ENCODE data around the gene WDR91.
"Not testable (repeated sequence)": the region's sequence is repeated elsewhere in the genome, so short reads cannot be mapped to it uniquely, and the experiment has no call there.

WDR91 gene

DNA sequence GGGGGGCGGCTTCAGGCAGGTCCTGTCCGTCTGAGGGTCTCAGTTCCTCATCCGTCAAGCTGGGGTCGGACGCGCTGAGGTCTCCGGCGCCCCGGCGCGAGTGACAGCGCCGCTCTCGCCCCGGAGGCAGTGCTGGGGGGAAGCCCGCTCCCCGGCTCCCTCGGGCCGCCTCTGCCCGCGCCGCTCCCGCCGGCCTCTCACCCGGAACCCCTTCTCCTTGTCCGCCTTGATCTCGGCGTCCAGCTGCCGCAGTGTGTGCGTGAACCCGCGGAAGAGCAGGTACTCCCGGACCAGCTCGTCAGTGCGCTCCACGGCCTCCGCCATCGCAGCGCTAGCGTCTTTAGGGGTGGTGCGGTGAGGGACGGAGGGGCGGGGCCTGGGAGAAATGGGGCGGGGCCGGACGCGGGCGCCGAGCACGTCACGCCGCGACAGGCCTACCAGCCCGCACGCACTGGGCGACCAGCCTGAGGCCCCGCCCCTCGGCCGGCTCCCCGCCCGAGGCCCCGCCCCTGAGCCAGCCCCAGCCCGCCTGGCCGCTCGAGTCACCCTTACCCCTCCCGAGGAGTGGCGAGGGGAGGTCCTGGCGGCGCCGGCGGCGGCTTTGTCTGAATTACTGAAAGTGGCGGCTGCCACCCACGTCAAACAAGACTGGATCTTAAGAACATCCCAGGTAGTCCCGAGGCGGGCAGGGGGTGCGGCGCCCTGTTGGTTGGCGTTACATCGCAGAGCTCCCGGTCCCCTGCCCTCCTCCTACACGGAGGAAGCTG is at the start of gene WDR91:
Gene WDR91, minus strand, starts transcription at position 348 of the 767 bp plus-strand sequence. Its CDS starts 24 bp downstream, at position 324.
- peak; percentile 91 for DNase-seq

DNA sequence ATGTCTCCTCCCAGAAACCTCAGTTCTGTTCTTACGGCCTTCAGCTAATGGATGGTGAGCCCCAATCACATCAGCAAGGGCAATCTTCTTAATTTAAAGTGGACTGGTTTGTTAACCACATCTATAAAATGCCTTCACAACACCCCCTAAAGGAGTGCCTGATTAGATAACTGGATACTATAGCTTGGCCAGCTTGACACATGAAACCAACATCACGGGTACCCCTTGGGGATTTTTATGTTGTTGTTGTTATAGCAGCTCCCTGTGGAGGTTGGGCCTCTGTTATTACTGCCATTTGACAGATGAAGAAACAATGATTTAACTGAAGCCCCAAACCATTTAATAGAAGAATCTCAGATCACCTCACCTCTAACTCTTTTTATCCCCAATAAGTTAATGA is 49.1 kb upstream of the WDR91 start:
- no peak for DNase-seq

DNA sequence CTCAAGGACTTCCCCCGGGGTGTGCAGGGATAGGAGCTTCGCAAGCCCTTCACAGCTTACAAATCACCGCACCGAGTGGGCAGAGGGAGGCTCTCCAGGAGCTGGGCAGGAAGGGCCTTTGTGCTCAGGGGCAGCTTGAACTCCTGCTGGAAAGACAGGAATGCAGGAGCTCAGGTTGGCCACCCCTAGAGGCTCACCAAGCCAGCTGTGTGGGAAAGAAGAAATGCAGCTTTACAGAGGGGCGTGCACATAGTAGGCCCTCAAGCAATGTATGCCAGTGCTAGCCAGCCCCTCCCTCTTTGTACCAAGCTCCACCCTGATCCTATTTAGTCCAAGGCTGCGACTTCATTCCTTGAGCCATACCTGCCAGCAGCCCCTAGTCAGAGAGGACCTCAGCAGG is 48.4 kb upstream of the WDR91 start:
- no peak for DNase-seq

DNA sequence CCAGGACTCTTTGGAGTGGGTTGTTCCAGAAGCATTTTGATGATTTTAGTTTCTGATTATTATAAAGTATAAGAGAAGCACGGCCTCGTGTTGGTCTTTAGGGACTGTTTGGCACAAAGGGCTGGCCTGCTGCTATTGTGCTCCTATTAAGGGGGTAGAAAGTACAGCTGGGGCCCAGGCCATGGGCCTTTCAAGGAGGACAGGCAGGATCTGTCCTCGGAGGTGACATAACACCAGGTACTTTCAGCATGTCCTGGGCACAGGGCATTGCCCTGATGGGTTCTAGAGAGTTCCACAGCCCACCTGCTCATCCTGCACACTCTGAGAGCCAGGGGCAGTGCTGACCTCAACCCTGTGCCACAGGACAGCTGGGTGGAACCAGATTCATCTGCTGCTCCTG is 47.3 kb upstream of the WDR91 start:
- no peak for DNase-seq

DNA sequence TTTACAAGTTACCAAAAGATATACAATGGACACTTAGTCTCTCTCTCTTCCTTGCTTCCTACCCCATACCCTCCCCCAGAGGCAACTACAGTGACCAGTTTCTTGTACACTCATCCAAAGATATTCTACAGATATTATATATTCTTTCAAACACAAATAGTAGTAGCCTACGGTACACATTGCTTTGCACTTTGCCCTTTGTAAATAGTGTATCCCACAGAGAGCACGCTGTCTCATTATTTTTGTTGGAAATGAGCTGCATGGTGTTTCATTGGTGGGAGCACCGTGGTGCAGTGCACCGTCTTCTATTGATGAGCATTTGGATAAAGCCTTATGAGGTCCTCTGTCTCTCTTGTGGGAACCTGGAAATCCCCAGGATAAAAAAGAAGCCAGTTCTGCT is 46.5 kb upstream of the WDR91 start:
- no peak for DNase-seq

DNA sequence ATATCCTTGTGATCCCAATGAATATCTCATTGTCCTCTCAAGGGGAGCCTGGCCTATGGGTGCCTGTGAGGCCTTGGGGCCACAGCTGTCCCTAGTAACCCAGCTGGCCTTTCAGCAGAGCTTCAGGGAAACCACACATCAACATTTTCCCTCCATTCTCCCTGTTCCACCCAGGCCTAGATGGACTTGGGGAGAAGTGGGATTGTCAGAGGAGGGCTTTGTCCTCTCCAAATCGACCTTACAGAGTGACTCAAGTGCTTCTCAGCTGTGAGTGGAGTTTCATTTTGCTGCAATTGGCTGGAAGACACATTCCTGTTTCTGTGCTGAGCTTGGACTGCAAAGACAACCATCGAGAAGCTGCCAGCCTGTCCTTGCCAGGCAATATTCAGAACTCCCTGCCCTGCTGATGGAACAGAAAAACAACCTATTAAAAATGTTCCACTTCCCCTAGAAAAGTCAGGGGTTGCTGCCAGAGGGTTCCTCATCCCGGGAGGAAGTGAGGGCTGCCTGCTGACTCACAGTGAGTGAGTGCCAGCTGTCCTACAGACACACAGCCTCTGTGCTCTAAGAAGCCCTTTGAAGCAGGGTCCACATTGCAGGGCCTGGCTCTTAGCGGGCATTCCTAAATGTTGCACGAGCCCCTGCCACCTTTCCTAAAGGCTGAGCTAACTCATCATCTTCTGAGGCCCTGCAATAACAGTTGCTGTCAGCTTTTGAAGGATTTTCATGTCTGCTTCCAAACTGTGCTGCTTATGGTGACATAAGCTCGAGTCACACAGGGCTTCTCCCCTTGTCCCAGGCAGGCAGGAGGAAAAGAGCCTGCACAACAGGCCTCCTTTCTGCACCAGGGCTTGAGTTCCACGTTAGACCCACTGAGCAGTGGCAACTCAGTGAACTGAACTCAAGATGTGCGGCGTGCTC is 42.8 kb upstream of the WDR91 start:
- DNase-seq: no peak

DNA sequence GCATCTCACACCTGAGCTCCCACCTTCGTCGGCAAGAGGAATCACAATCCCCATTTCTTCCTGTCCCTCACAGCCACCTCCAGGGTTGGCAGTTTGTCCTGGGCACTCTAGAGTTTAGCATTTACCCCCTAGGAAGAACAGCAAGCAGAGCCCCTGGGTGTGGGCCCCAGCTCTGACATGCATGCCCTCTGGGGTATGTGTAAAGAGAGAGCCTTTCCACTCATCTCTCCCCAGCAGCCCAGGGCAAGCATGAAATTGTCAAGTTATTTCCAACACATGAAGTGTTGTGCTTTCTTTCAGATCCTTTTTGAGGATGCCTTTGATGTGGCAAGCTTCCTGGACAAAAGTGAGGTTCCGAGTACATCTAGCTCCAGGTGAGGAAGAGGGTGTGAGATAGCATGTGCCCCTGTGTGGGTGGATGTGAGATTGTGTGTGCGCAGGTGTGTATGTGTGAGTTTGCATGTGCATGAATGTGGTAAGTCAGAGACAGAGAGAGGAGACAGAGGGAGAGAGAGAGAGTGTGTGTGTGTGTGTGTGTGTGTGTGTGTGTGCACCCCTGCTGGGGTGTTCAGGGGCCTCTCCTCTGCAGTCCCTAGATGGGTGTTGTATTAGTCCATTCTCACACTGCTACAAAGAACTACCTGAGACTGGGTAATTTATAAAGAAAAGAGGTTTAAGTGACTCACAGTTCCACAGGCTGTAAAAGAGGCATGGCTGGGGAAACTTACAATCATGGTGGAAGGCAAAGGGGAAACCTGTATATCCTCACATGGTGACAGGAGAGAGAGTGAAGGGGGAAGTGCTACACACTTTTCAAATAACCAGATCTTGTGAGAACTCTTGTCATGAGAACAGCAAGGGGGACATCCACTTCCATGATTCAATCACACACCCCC is 40.4 kb upstream of the WDR91 start:
- DNase-seq: no peak

DNA sequence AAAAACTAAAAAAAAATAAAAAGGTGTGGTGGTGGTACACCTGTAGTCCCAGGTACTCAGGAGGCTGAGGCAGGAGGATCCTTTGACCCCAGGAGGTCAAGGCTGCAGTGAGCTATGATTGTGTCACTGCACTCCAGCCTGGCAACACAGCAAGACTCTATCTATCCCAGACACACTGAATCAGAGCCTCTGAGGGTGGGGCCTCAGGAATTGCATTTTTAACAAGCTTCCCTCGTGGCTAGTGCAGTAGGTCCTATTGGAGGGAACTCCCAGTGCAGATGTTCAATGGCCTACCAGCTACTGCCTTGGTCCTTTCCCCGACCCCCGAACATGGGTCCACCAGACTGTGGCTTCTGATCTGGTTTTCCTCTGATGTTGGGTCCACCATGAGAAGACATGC is 37.2 kb upstream of the WDR91 start:
- no peak for DNase-seq

DNA sequence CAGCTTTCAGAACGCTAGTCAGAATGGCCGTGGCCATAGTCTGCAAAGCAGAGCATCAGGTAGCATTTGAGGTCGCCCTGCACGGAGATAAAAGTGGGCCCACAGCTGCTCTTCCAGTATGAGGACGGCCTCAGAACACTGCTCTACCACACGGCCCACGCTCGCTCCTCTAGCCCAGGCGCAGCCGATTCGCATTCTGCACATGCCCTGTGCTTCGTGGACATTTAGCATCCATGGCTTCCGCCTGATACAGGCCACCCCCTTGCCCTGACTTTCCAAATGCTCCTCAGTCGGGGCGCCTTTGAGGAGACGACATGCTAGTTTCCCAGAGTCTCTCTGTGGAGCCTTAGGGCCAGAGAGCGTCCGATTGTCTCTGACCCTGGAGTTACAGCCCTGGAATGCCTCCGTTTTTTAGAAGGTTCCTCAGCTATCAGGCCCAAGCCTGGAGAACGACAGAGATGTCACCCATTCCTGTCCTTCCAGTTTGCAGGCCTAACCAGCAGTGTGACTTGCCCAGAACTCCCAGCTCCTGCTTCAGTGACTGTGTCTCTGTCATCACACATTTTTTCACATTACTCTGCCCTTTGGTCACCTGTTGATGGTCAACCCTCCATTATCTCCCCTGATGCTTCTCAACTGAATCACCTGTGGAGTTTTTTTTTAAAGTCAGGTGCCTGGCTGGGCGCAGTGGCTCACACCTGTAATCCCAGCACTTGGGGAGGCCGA is 36.6 kb upstream of the WDR91 start:
- DNase-seq: no peak

DNA sequence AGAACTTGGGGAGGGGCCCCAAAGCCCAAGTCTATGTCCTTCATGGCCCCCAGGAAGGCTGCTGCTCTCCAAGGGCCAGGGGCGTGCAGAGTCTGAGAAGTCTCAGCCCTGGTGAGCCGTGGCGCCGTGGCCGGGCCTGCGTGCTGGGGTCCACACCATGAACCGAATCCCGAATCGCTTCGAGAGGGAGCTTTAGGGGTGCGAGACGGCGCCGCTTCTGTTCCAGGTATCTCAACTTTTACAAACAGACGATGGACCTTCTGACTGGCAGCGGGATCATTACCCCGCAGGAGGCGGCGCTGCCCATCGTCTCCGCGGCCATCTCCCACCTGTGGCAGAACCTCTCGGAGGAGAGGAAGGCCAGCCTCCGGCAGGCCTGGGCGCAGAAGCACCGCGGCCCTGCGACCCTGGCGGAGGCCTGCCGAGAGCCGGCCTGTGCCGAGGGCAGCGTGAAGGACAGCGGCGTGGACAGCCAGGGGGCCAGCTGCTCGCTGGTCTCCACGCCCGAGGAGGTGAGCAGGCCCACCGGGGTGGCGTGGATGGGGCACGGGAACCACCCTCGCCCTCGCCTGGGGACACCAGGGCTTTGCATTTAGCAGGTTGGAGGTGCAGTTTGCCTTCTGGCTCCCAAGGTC is 35.0 kb upstream of the WDR91 start:
- no peak for DNase-seq

DNA sequence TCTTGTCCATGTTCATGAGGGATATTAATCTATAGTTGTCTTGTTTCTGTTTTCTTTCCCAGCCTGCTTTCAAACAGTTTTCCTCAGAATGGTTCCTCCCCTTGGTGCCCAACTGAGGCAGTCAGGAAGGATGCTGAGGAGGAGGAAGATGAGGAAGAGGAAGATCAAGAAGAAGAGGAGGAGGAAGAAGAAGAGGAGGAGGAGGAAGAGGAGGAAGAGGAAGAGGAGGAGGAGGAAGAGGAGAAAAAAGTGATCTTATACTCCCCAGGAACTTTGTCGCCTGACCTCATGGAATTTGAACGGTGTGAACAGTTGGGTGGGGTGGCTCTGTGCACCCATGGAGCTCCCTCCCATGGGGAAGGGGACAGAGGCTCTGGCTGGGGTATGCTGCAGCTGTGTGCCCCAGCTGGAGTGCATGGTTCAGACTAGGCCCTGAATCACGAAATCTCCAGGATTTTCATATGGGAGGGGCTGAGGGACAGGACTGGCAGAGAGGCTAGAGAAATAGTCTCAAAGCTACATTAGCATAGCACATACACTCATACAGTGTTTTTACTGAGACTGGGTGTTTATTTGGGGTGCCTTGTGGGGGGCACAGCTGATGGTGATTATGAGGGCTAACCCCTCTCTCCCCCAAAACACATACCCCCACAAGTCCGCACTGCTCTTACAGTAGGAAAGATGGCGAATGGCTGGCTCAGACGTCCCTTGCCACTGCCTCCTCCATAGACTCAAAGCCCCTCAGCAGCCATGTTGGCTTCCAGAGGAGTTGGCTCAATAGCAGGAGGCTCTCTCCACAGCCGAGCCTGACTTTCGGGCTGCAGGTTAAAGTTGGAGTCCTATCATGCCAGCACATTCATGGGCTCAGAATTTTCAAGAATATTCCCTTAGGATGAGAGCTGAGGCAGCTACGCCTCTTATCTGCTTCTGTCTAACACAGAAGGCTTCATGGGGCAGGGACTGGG is 34.2 kb upstream of the WDR91 start:
- no peak for DNase-seq

DNA sequence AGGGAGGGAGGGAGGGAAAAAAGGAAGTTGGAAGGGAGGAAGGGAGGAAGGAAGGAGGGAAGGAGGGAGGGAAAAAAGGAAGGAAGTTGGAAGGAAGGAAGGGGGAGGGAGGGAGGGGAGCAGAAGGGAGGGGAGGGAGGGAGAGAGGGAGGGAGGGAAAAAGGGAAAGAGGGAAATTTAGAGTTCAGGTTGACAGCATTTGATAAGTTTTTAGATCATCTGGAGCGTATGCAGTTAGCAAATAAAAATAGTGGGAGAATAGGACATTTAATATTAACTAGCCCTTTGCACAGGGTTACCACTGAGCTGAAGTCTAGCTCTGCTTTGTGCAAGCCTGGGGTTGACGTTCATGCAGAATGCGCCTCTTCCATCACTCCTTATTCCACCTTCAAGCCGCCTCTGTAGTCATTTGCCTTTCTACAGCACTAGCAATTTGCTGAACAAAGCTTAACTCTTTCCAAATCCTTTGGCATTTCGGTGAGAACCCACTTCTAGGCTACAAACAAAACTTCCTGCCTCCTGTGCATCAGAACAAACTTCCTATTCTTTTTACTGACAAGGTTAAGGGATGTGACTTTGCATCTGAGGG is 30.9 kb upstream of the WDR91 start:
- no peak for DNase-seq

DNA sequence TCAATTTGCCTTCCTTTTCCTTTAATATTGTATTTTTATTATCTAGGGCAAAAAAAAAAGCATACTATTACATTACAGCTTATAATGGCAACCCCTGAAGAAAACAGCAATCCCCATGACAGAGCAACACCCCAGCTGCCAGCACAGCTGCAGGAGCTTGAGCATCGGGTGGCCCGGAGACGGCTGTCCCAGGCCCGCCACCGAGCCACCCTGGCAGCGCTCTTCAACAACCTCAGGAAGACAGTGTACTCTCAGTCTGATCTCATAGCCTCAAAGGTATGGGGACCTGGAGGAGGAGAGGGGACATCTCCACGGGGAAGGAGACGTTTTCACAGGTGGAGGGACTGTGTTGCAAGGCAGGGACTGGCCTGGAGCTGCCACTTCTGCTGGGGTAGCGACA is 29.1 kb upstream of the WDR91 start:
- DNase-seq: no peak

DNA sequence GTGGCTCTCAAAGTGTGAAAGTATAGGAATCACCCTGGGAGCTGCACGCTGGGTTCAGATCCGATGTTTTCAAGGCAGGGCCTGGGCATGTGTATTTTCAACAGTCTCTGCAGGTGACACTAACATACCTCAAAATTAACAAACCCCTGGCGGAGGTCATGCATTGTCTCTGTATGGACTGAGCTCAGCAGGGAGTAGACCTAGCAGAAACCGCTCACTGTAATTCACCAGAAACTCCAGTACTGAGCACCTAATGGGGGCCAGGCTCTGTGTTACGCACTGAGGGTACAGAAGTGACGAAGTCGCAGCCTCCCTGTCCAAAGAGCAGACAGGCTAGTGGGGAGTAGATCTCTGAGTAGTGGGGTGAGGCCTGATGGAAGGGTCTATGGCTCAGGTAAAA is 27.9 kb upstream of the WDR91 start:
- DNase-seq: no peak

DNA sequence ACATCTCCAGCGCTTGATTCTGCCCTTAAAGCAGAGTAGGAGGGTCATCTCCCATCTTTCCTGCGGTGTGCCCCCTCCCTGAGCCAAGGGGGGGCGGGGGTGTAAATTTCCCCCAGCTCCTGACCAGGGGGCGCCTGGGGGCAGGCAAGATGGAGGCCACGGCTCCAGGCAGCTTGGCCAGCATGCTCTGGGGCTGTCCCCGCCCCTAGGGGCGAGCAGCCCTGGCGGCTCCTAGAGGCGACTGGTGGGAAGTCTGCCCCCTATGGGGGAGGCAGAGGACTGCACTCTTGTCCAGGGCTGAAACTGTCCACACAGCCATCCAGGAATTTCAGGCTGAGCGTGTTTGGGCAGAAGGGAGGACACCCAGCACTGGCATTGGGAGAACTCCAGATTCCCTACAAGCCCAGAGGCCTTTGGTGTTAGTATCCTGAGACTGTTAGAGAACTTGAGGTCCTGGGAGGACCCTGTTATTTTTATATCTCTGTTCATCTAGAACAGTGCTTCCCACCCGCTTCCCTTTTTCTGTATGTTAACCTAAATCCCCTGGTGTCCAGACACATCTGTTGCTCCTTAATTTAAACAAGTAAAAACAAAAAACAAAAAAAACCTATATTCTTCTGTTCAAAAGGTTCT is 26.9 kb upstream of the WDR91 start:
- no peak for DNase-seq

DNA sequence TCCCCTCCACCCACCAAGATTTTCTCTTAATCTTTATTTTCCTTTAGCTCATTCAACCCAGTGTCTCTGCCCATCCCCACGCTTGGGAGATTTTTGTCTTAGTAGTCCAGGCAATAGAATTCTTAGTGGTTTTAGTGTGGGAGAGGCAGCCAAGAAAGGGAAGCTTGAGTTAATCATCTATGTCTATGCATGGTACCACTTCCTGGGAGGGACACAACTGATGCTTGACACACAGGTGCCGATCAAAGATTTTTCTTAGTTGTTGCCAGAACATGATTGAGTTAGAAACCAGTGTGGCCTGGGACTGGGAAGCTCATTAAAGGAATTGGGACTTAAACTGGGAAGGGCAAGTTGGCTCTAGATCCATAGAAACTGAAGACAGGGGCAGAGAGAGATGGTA is 25.4 kb upstream of the WDR91 start:
- DNase-seq: no peak

DNA sequence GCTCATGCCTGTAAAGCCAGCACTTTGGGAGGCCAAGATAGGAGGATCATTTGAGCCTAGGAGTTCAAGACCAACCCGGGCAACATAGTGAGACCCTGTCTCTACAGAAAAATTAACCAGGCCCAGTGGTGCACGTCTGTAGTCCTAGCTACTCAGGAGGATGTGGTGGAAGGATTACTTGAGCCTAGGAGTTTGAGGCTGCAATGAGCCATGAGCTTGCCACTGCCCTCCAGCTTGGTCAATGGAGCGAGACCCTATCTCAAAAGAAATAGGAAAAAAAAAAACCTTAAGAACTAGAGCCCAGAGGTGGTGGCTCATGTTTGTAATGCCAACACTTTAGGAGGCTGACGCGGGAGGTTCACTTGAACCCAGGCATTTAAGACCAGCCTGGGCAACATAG is 24.5 kb upstream of the WDR91 start:
- no peak for DNase-seq

DNA sequence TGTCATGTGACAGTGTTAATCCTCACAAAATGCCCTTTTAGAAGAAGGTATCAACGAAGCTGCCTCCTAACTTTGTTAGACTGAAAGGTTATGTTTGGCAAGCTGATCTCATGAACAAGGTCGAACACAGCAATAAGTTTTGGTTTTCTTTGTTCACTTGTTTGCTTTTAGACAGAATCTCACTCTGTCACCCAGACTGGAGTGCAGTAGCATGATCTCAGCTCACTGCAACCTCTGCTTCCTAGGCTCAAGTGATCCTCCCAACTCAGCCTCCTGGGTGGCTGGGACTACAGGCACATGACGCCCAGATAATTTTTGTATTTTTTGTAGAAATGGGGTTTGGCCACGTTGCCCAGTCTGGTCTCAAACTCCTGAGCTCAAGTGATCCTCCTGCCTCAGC is 23.4 kb upstream of the WDR91 start:
- DNase-seq: no peak

DNA sequence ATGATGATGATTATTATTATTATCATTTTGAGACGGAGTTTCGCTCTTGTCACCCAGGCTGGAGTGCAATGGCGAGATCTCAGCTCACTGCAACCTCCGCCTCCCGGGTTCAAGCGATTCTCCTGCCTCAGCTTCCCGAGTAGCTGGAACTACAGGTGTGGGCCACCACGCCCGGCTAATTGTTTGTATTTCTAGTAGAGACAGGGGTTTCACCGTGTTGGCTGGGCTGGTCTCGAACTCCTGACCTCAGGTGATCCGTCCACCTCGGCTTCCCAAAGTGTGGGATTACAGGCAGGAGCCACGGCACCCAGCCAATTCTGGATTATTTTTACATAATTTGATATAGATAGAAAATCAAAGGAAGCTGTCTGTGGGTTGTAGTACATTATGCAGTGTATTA is 22.8 kb upstream of the WDR91 start:
- DNase-seq: not testable (repeated sequence)

DNA sequence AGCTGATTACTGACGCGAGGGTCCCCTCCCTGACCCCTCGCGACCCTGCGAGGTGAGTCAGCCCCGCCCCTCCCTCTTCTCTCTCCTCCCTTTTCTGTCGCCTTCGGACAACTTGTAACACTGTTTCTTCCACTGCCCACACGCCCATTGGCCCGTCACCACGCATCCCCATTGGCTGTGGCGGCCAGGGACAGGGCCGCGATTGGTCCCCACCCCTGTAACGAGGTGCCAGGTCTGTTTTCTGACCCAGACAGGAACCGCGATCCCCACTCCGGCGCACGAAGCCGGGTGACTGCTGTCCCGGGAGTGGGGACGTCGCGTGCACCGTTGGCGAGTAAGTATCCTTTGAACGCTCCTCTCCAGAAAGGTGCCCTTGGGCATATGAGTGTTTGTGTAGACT is 22.2 kb upstream of the WDR91 start, which contains the start of gene STRA8:
Gene STRA8, plus strand, starts transcription at position 269 of the 400 bp plus-strand sequence. CDS start 6,687 bp downstream, outside the sequence.
- no peak for DNase-seq

Data from NK-92 treated with Interleukin-12 subunit alpha and Interleukin-12 subunit beta, amount 100 ng/mL, for 24 hours (cell line).